ENCODE data around the gene CCDC68.

CCDC68 gene

GRCh38 chr18:54914816-54915215 is 44.4 kb downstream of the CCDC68 start:
- no peak for DNase-seq

GRCh38 chr18:54911551-54911950 is 47.7 kb downstream of the CCDC68 start:
- DNase-seq, result no peak

GRCh38 chr18:54910161-54910919 is 48.9 kb downstream of the CCDC68 start:
- no peak for DNase-seq

- no peak for DNase-seq
Observed at GRCh38 chr18:54909538-54909937, 49.7 kb downstream of the CCDC68 start.

- DNase-seq, result no peak
Observed at GRCh38 chr18:54906331-54907185, 52.7 kb downstream of the CCDC68 start.

GRCh38 chr18:54905629-54906028 is 53.6 kb downstream of the CCDC68 start:
- no peak for DNase-seq

GRCh38 chr18:54904581-54904980 is 54.7 kb downstream of the CCDC68 start:
- no peak for DNase-seq

- DNase-seq, result no peak
Observed at GRCh38 chr18:54900290-54900689, 59.0 kb downstream of the CCDC68 start.

GRCh38 chr18:54899500-54899899 is 59.8 kb downstream of the CCDC68 start:
- no peak for DNase-seq

GRCh38 chr18:54888933-54889332 is 70.3 kb downstream of the CCDC68 start:
- no peak for DNase-seq

- no peak for DNase-seq
Observed at GRCh38 chr18:54888378-54888777, 70.9 kb downstream of the CCDC68 start.

GRCh38 chr18:54883816-54884604 is 75.3 kb downstream of the CCDC68 start:
- DNase-seq, result no peak

- no peak for DNase-seq
Observed at GRCh38 chr18:54882318-54882717, 76.9 kb downstream of the CCDC68 start.

- no peak for DNase-seq
Observed at GRCh38 chr18:54881229-54881768, 78.0 kb downstream of the CCDC68 start.

GRCh38 chr18:54880395-54881105 is 78.7 kb downstream of the CCDC68 start:
- no peak for DNase-seq

GRCh38 chr18:54879691-54880090 is 79.6 kb downstream of the CCDC68 start:
- no peak for DNase-seq

GRCh38 chr18:54878659-54879358 is 80.5 kb downstream of the CCDC68 start:
- no peak for DNase-seq

GRCh38 chr18:54878159-54878622 is 81.1 kb downstream of the CCDC68 start:
- DNase-seq, result no peak

GRCh38 chr18:54877076-54877475 is 82.2 kb downstream of the CCDC68 start:
- DNase-seq, result no peak

GRCh38 chr18:54875063-54875462 is 84.2 kb downstream of the CCDC68 start:
- no peak for DNase-seq

GRCh38 chr18:54873884-54874255 is 85.4 kb downstream of the CCDC68 start:
- no peak for DNase-seq

GRCh38 chr18:54872681-54873080 is 86.6 kb downstream of the CCDC68 start:
- DNase-seq, result no peak

Measured in NCI-H1417 treated with DMSO at 0.1 percent for 48 hours (cell line).